Liver (tissue), 9 donors: ENCODE results near the gene OR51S1. TPM values are rescaled to one million over a fixed set of nuclear protein-coding genes. Genes with fewer than 3 reads are reported as not detected.

Experiments used
- DNase-seq: peaks from one replicate; pipeline ENCODE4 v3.0.0-alpha.2; 2017; ENCODE audit warnings: low spot score
- H3K27ac ChIP-seq, 2 donors: one replicate each; pipeline ENCODE4 v1.7.0; 2013; ENCODE audit warnings: inconsistent platforms in 2 of 2, low read length in 2 of 2, control low read depth in 1 of 2, low read depth in 1 of 2, mild to moderate bottlenecking in 1 of 2
- H3K27me3 ChIP-seq, 4 donors: one replicate each; pipeline versions ENCODE4 v1.6.1 to v1.7.0; 2013; ENCODE audit warnings: low read length in 3 of 4, inconsistent platforms in 1 of 4, mild to moderate bottlenecking in 1 of 4, moderate library complexity in 1 of 4; ENCODE audit not compliant: control insufficient read depth in 4 of 4, insufficient read depth in 4 of 4
- H3K36me3 ChIP-seq, 4 donors: one replicate each; pipeline versions ENCODE4 v1.6.1 to v1.7.0; 2013; ENCODE audit warnings: low read length in 3 of 4, mild to moderate bottlenecking in 3 of 4, low read depth in 1 of 4, moderate library complexity in 1 of 4; ENCODE audit not compliant: control insufficient read depth in 4 of 4, insufficient read depth in 3 of 4
- H3K4me1 ChIP-seq, 4 donors: one replicate each; pipeline versions ENCODE4 v1.6.1 to v1.7.0; 2013; ENCODE audit warnings: low read length in 3 of 4, mild to moderate bottlenecking in 3 of 4, moderate library complexity in 1 of 4; ENCODE audit not compliant: control insufficient read depth in 4 of 4, insufficient read depth in 4 of 4
- H3K4me3 ChIP-seq, 3 donors: one replicate each; pipeline versions ENCODE4 v1.6.1 to v1.7.0; 2013; ENCODE audit warnings: low read length in 3 of 3, control low read depth in 1 of 3, low read depth in 1 of 3, mild to moderate bottlenecking in 1 of 3
- H3K9ac ChIP-seq, 2 donors: one replicate each; pipeline ENCODE4 v1.7.0; 2013; ENCODE audit warnings: low read length in 2 of 2, mild to moderate bottlenecking in 2 of 2, moderate library complexity in 2 of 2, control low read depth in 1 of 2, low read depth in 1 of 2
- H3K9me3 ChIP-seq, 4 donors: one replicate each; pipeline versions ENCODE4 v1.6.1 to v1.7.0; 2013; ENCODE audit warnings: low read length in 3 of 4; ENCODE audit not compliant: control insufficient read depth in 4 of 4
- ATF3 ChIP-seq: IDR thresholded peaks from 2 replicates; pipeline ENCODE4 v1.6.1; 2016; ENCODE audit warnings: antibody characterized with exemption
- EGR1 ChIP-seq, 2 donors: IDR thresholded peaks; 2 replicates each; pipeline ENCODE4 v1.6.1; 2016 to 2018; ENCODE audit warnings: antibody characterized with exemption in 2 of 2, low read depth in 2 of 2
- FOXA1 ChIP-seq: IDR thresholded peaks from 2 replicates; pipeline ENCODE4 v1.6.1; 2016; ENCODE audit warnings: antibody characterized with exemption
- FOXA2 ChIP-seq: IDR thresholded peaks from 2 replicates; pipeline ENCODE4 v1.6.1; 2016; ENCODE audit warnings: antibody characterized with exemption
- GABPA ChIP-seq, 2 donors: IDR thresholded peaks in 1 of 2; conservative IDR thresholded peaks in 1 of 2; 2 replicates each; pipeline ENCODE4 v1.6.1; 2016; ENCODE audit warnings: antibody characterized with exemption in 2 of 2, mild to moderate bottlenecking in 1 of 2, moderate library complexity in 1 of 2
- HNF4A ChIP-seq, 2 donors: conservative IDR thresholded peaks; 2 replicates each; pipeline ENCODE4 v1.6.1; 2016; ENCODE audit warnings: antibody characterized with exemption in 2 of 2, mild to moderate bottlenecking in 2 of 2
- HNF4G ChIP-seq: IDR thresholded peaks from 2 replicates; pipeline ENCODE4 v1.6.1; 2016; ENCODE audit warnings: antibody characterized with exemption
- JUND ChIP-seq, 2 donors: IDR thresholded peaks; 2 replicates each; pipeline ENCODE4 v1.6.1; 2016; ENCODE audit warnings: antibody characterized with exemption in 2 of 2
- MAX ChIP-seq: IDR thresholded peaks from 2 replicates; pipeline ENCODE4 v1.6.1; 2016; ENCODE audit warnings: antibody characterized with exemption
- NR2F2 ChIP-seq: IDR thresholded peaks from 2 replicates; pipeline ENCODE4 v1.6.1; 2016; ENCODE audit warnings: antibody characterized with exemption
- RAD21 ChIP-seq, 2 donors: IDR thresholded peaks; 2 replicates each; pipeline ENCODE4 v1.6.1; 2016; ENCODE audit warnings: antibody characterized with exemption in 2 of 2, mild to moderate bottlenecking in 2 of 2
- REST ChIP-seq: IDR thresholded peaks from 2 replicates; pipeline ENCODE4 v1.6.1; 2016; ENCODE audit warnings: antibody characterized with exemption, mild to moderate bottlenecking
- RXRA ChIP-seq, 2 donors: IDR thresholded peaks; 2 replicates each; pipeline ENCODE4 v1.6.1; 2017 to 2018; ENCODE audit warnings: antibody characterized with exemption in 2 of 2, mild to moderate bottlenecking in 1 of 2
- SP1 ChIP-seq: IDR thresholded peaks from 2 replicates; pipeline ENCODE4 v1.6.1; 2018; ENCODE audit warnings: antibody characterized with exemption, mild to moderate bottlenecking
- TAF1 ChIP-seq: conservative IDR thresholded peaks from 2 replicates; pipeline ENCODE4 v1.6.1; 2016; ENCODE audit warnings: antibody characterized with exemption, mild to moderate bottlenecking
- YY1 ChIP-seq: IDR thresholded peaks from 2 replicates; pipeline ENCODE4 v1.6.1; 2016; ENCODE audit warnings: antibody characterized with exemption, mild to moderate bottlenecking
- ZBTB33 ChIP-seq: IDR thresholded peaks from 2 replicates; pipeline ENCODE4 v1.6.1; 2016; ENCODE audit warnings: antibody characterized with exemption
- WGBS: extraction: QIAGEN DNeasy Blood & Tissue Kit; methylation state at CpG from one replicate; pipeline ENCODE4 v1.1.7; 2013; 5-methylcytosine and 5-hydroxymethylcytosine counted together
- polyA plus RNA-seq, 2 donors: library from polyadenylated mRNA; stranded (reverse) in 1 of 2; unstranded in 1 of 2; fragments of 200-250 nt in 1 of 2; fragments of >200 nt in 1 of 2; fragmentation: Nextera tagmentation in 1 of 2; extraction: Ambion mirVana in 1 of 2; gene quantifications; one replicate each; pipeline versions ENCODE4 v1.2.1 to v1.2.3, GENCODE V29; 2013 to 2015
- total RNA-seq, 2 donors: library from RNA; depleted of rRNA; stranded (reverse); fragments of >200 nt; gene quantifications; one replicate each; pipeline ENCODE4 v1.2.3, GENCODE V29; 2014
- TF ChIP-seq, protein P1 (sequence below): fragments of 150-350 bp; IDR thresholded peaks from 2 replicates; pipeline ENCODE4 v1.5.1; 2017; ENCODE audit warnings: improper control_type of control experiment, low read depth, low read length; ENCODE audit not compliant: missing input control
- donor health status: healthy.
- donor health status: healthy.
- donor health status: healthy.
- donor health status: healthy.
- donor health status: healthy.

The OR51S1 gene
- total and polyA plus RNA-seq, 4 donors, result not detected

DNA sequence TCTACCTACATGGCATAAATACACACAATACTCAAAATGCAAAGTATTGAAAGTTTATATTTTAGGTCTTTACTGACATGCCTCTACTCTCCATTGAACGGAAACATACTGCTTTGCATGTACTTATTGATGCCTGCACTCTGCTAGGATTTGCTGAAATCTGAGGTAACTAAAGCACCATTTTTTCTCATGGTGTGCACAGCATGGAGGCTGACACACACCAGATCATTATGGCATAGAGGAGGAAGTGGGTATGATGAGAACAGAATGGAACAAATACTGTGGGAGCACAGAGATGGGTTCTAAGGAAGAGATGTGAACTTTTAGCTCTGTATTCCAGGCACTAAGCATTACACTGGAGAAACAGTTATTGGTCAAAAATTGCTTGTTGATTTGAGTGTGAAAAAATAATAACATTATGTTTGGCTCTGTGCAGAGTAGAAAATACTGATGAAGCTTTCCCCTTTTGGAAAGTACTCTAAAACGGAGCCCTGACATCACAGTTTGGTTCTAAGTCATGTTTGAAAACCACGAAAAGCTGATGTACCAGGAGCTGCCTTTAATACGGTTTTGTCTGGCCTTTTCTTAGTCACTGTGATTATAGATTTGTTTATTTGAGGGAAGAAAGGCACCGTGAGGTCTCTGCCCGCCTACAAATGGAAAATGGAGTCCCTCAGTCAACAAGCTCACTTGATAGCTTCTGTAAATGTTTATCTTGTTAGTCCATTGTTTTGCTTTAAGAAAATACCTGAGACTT, 50.4 kb downstream of the OR51S1 start:
- 52% methylated on average over 6 of the region's 6 CpGs for WGBS
- DNase-seq, result no peak
- H3K27ac ChIP-seq, result no peak overlapping the region

More for the DNA sequence above, 50.4 kb downstream of the OR51S1 start:
- TF ChIP-seq JUND (IDR thresholded peaks at IDR 0.05), result no peak
- TF ChIP-seq, protein P1, sequence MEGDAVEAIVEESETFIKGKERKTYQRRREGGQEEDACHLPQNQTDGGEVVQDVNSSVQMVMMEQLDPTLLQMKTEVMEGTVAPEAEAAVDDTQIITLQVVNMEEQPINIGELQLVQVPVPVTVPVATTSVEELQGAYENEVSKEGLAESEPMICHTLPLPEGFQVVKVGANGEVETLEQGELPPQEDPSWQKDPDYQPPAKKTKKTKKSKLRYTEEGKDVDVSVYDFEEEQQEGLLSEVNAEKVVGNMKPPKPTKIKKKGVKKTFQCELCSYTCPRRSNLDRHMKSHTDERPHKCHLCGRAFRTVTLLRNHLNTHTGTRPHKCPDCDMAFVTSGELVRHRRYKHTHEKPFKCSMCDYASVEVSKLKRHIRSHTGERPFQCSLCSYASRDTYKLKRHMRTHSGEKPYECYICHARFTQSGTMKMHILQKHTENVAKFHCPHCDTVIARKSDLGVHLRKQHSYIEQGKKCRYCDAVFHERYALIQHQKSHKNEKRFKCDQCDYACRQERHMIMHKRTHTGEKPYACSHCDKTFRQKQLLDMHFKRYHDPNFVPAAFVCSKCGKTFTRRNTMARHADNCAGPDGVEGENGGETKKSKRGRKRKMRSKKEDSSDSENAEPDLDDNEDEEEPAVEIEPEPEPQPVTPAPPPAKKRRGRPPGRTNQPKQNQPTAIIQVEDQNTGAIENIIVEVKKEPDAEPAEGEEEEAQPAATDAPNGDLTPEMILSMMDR, result no peak
- no peak for TF ChIP-seq HNF4A (conservative IDR thresholded peaks at IDR 0.05)
- TF ChIP-seq GABPA (IDR thresholded peaks at IDR 0.05 in 1 of 2, conservative IDR thresholded peaks at IDR 0.05 in 1 of 2), result no peak
- no peak for TF ChIP-seq FOXA1
- no peak for TF ChIP-seq EGR1 (IDR thresholded peaks at IDR 0.05; ENCODE audit: low read depth in 2 of 2)
- TF ChIP-seq YY1, result no peak
- no peak for TF ChIP-seq RAD21 (IDR thresholded peaks at IDR 0.05)
- no peak for TF ChIP-seq HNF4G
- no peak for TF ChIP-seq REST
- TF ChIP-seq NR2F2, result no peak
- no peak for TF ChIP-seq RXRA (IDR thresholded peaks at IDR 0.05)
- TF ChIP-seq MAX, result no peak
- TF ChIP-seq SP1, result no peak
- TF ChIP-seq TAF1, result no peak
- no peak for TF ChIP-seq ZBTB33
- TF ChIP-seq FOXA2, result no peak
- TF ChIP-seq ATF3, result no peak
- Histone ChIP-seq H3K27me3 (no peaks in the 10 kb centered on the region), H3K9ac (no peak overlapping the region), H3K4me1 (no peaks in the 10 kb centered on the region), H3K9me3 (peaks cover 0 to 5% (median 0%) of the 10 kb centered on the region in 4 donors), H3K36me3 (no peaks in the 10 kb centered on the region), H3K4me3 (no peak overlapping the region)

Other genes starting within 250 kb of the OR51S1 start
- gene TRIM68, start 241.0 kb downstream of the OR51S1 start, total RNA-seq, result 10 to 100 TPM in 1 of 2 donors, 1 to 10 TPM in 1; 4.9 to 11.2 TPM
- gene TRIM68, start 241.0 kb downstream of the OR51S1 start, polyA plus RNA-seq, result 1 to 10 TPM; 2.6 to 6.0 TPM
- not detected for gene OR51D1, start 211.7 kb downstream of the OR51S1 start, total RNA-seq
- not detected for gene OR51D1, start 211.7 kb downstream of the OR51S1 start, polyA plus RNA-seq
- under 1 TPM; 0.05 to 0.08 TPM for gene OR51E1, start 205.2 kb downstream of the OR51S1 start, total RNA-seq
- gene OR51E1, start 205.2 kb downstream of the OR51S1 start, polyA plus RNA-seq, result not detected
- not detected for gene OR51E2, start 151.4 kb downstream of the OR51S1 start, total RNA-seq
- gene OR51E2, start 151.4 kb downstream of the OR51S1 start, polyA plus RNA-seq, result not detected
- not detected for gene MMP26, start 144.4 kb downstream of the OR51S1 start, total RNA-seq
- gene MMP26, start 144.4 kb downstream of the OR51S1 start, polyA plus RNA-seq, result not detected
- not detected for gene OR51F1, start 79.3 kb downstream of the OR51S1 start, total RNA-seq
- gene OR51F1, start 79.3 kb downstream of the OR51S1 start, polyA plus RNA-seq, result not detected
- not detected for gene OR52R1, start 44.8 kb downstream of the OR51S1 start, total RNA-seq
- gene OR52R1, start 44.8 kb downstream of the OR51S1 start, polyA plus RNA-seq, result not detected
- not detected for gene OR51F2, start 27.9 kb downstream of the OR51S1 start, total RNA-seq
- gene OR51F2, start 27.9 kb downstream of the OR51S1 start, polyA plus RNA-seq, result not detected
- gene OR51T1, start 32.7 kb upstream of the OR51S1 start, total RNA-seq, result not detected
- not detected for gene OR51T1, start 32.7 kb upstream of the OR51S1 start, polyA plus RNA-seq
- gene OR51A7, start 54.6 kb upstream of the OR51S1 start, total RNA-seq, result not detected
- gene OR51A7, start 54.6 kb upstream of the OR51S1 start, polyA plus RNA-seq, result not detected
- gene OR51G2, start 70.1 kb upstream of the OR51S1 start, total RNA-seq, result not detected
- gene OR51G2, start 70.1 kb upstream of the OR51S1 start, polyA plus RNA-seq, result not detected
- gene OR51G1, start 75.1 kb upstream of the OR51S1 start, total RNA-seq, result not detected
- gene OR51G1, start 75.1 kb upstream of the OR51S1 start, polyA plus RNA-seq, result not detected
- not detected for gene OR51A4, start 98.4 kb upstream of the OR51S1 start, total RNA-seq
- gene OR51A4, start 98.4 kb upstream of the OR51S1 start, polyA plus RNA-seq, result not detected
- not detected for gene OR51A2, start 106.5 kb upstream of the OR51S1 start, total RNA-seq
- gene OR51A2, start 106.5 kb upstream of the OR51S1 start, polyA plus RNA-seq, result not detected
- not detected for gene OR51L1, start 145.6 kb upstream of the OR51S1 start, total RNA-seq
- not detected for gene OR51L1, start 145.6 kb upstream of the OR51S1 start, polyA plus RNA-seq
- gene OR52J3, start 197.3 kb upstream of the OR51S1 start, total RNA-seq, result not detected
- gene OR52J3, start 197.3 kb upstream of the OR51S1 start, polyA plus RNA-seq, result not detected
- gene OR52E2, start 210.4 kb upstream of the OR51S1 start, total RNA-seq, result not detected
- gene OR52E2, start 210.4 kb upstream of the OR51S1 start, polyA plus RNA-seq, result not detected
- not detected for gene OR52E1, start 220.4 kb upstream of the OR51S1 start, total RNA-seq
- gene OR52E1, start 220.4 kb upstream of the OR51S1 start, polyA plus RNA-seq, result not detected